Measurements from ENCODE around the gene NCAM2.

The NCAM2 gene

GRCh38 chr21:21291883-21292569 lies 293.8 kb downstream of the NCAM2 start:
- no peaks in the 10 kb centered on the region for H3K79me2 ChIP-seq (ENCODE audit: control insufficient read depth, insufficient read depth, low read length, unreplicated experiment)
- H3K4me3 ChIP-seq (ENCODE audit: low read depth, low read length): no peak overlapping the region
- H3K36me3 ChIP-seq (ENCODE audit: insufficient read depth, low read length): no peaks in the 10 kb centered on the region
- no peaks in the 10 kb centered on the region for H3K4me1 ChIP-seq (ENCODE audit: control insufficient read depth, insufficient read depth, low read length, unreplicated experiment)
- no peaks in the 10 kb centered on the region for H3K27me3 ChIP-seq (ENCODE audit: insufficient read depth, low read length)
- no peak overlapping the region for H2AFZ ChIP-seq (ENCODE audit: low read length, unreplicated experiment)
- no peak overlapping the region for H3K27ac ChIP-seq (ENCODE audit: low read depth, low read length)

- H3K27me3 ChIP-seq (ENCODE audit: insufficient read depth, low read length): no peaks in the 10 kb centered on the region
- H3K79me2 ChIP-seq (ENCODE audit: control insufficient read depth, insufficient read depth, low read length, unreplicated experiment): no peaks in the 10 kb centered on the region
- H3K27ac ChIP-seq (ENCODE audit: low read depth, low read length): no peak overlapping the region
- H2AFZ ChIP-seq (ENCODE audit: low read length, unreplicated experiment): no peak overlapping the region
- H3K4me3 ChIP-seq (ENCODE audit: low read depth, low read length): no peak overlapping the region
- H3K36me3 ChIP-seq (ENCODE audit: insufficient read depth, low read length): no peaks in the 10 kb centered on the region
- H3K4me1 ChIP-seq (ENCODE audit: control insufficient read depth, insufficient read depth, low read length, unreplicated experiment): no peaks in the 10 kb centered on the region
These were observed 297.1 kb downstream of the NCAM2 start for GRCh38 chr21:21295303-21295702.

GRCh38 chr21:21297211-21297610 lies 299.0 kb downstream of the NCAM2 start:
- Histone ChIP-seq H3K4me1 (ENCODE audit: control insufficient read depth, insufficient read depth, low read length, unreplicated experiment) (no peaks in the 10 kb centered on the region), H3K27ac (ENCODE audit: low read depth, low read length) (no peak overlapping the region), H3K4me3 (ENCODE audit: low read depth, low read length) (no peak overlapping the region)

GRCh38 chr21:21301013-21301412 lies 302.8 kb downstream of the NCAM2 start:
- Histone ChIP-seq H3K36me3 (ENCODE audit: insufficient read depth, low read length) (no peaks in the 10 kb centered on the region), H3K4me1 (ENCODE audit: control insufficient read depth, insufficient read depth, low read length, unreplicated experiment) (no peaks in the 10 kb centered on the region), H3K79me2 (ENCODE audit: control insufficient read depth, insufficient read depth, low read length, unreplicated experiment) (no peaks in the 10 kb centered on the region), H2AFZ (ENCODE audit: low read length, unreplicated experiment) (no peak overlapping the region), H3K4me3 (ENCODE audit: low read depth, low read length) (no peak overlapping the region), H3K27me3 (ENCODE audit: insufficient read depth, low read length) (no peaks in the 10 kb centered on the region), H3K27ac (ENCODE audit: low read depth, low read length) (no peak overlapping the region)

More at GRCh38 chr21:21297211-21297610, 299.0 kb downstream of the NCAM2 start:
- Histone ChIP-seq H3K36me3 (ENCODE audit: insufficient read depth, low read length) (no peaks in the 10 kb centered on the region), H3K27me3 (ENCODE audit: insufficient read depth, low read length) (no peaks in the 10 kb centered on the region), H3K79me2 (ENCODE audit: control insufficient read depth, insufficient read depth, low read length, unreplicated experiment) (no peaks in the 10 kb centered on the region), H2AFZ (ENCODE audit: low read length, unreplicated experiment) (no peak overlapping the region)

- Histone ChIP-seq H3K27me3 (ENCODE audit: insufficient read depth, low read length) (no peaks in the 10 kb centered on the region), H3K4me3 (ENCODE audit: low read depth, low read length) (no peak overlapping the region), H2AFZ (ENCODE audit: low read length, unreplicated experiment) (no peak overlapping the region), H3K27ac (ENCODE audit: low read depth, low read length) (no peak overlapping the region), H3K79me2 (ENCODE audit: control insufficient read depth, insufficient read depth, low read length, unreplicated experiment) (no peaks in the 10 kb centered on the region), H3K36me3 (ENCODE audit: insufficient read depth, low read length) (no peaks in the 10 kb centered on the region), H3K4me1 (ENCODE audit: control insufficient read depth, insufficient read depth, low read length, unreplicated experiment) (no peaks in the 10 kb centered on the region)
These were observed 311.3 kb downstream of the NCAM2 start for GRCh38 chr21:21309510-21309909.

GRCh38 chr21:21324297-21324696 lies 326.1 kb downstream of the NCAM2 start:
- Histone ChIP-seq H3K27ac (ENCODE audit: low read depth, low read length) (no peak overlapping the region), H2AFZ (ENCODE audit: low read length, unreplicated experiment) (no peak overlapping the region), H3K79me2 (ENCODE audit: control insufficient read depth, insufficient read depth, low read length, unreplicated experiment) (no peaks in the 10 kb centered on the region), H3K4me3 (ENCODE audit: low read depth, low read length) (no peak overlapping the region), H3K4me1 (ENCODE audit: control insufficient read depth, insufficient read depth, low read length, unreplicated experiment) (no peaks in the 10 kb centered on the region), H3K36me3 (ENCODE audit: insufficient read depth, low read length) (no peaks in the 10 kb centered on the region), H3K27me3 (ENCODE audit: insufficient read depth, low read length) (no peaks in the 10 kb centered on the region)

GRCh38 chr21:21332492-21332891 lies 334.3 kb downstream of the NCAM2 start:
- no peak overlapping the region for H2AFZ ChIP-seq (ENCODE audit: low read length, unreplicated experiment)
- no peaks in the 10 kb centered on the region for H3K36me3 ChIP-seq (ENCODE audit: insufficient read depth, low read length)
- H3K4me1 ChIP-seq (ENCODE audit: control insufficient read depth, insufficient read depth, low read length, unreplicated experiment): no peaks in the 10 kb centered on the region
- H3K27ac ChIP-seq (ENCODE audit: low read depth, low read length): no peak overlapping the region
- no peaks in the 10 kb centered on the region for H3K27me3 ChIP-seq (ENCODE audit: insufficient read depth, low read length)
- no peaks in the 10 kb centered on the region for H3K79me2 ChIP-seq (ENCODE audit: control insufficient read depth, insufficient read depth, low read length, unreplicated experiment)
- H3K4me3 ChIP-seq (ENCODE audit: low read depth, low read length): no peak overlapping the region

- no peaks in the 10 kb centered on the region for H3K36me3 ChIP-seq (ENCODE audit: insufficient read depth, low read length)
These were observed 342.8 kb downstream of the NCAM2 start for GRCh38 chr21:21341041-21341440.

GRCh38 chr21:21345296-21345695 lies 347.1 kb downstream of the NCAM2 start:
- Histone ChIP-seq H2AFZ (ENCODE audit: low read length, unreplicated experiment) (no peak overlapping the region), H3K4me1 (ENCODE audit: control insufficient read depth, insufficient read depth, low read length, unreplicated experiment) (no peaks in the 10 kb centered on the region), H3K36me3 (ENCODE audit: insufficient read depth, low read length) (no peaks in the 10 kb centered on the region), H3K27ac (ENCODE audit: low read depth, low read length) (no peak overlapping the region), H3K4me3 (ENCODE audit: low read depth, low read length) (no peak overlapping the region), H3K27me3 (ENCODE audit: insufficient read depth, low read length) (no peaks in the 10 kb centered on the region), H3K79me2 (ENCODE audit: control insufficient read depth, insufficient read depth, low read length, unreplicated experiment) (no peaks in the 10 kb centered on the region)

More at GRCh38 chr21:21341041-21341440, 342.8 kb downstream of the NCAM2 start:
- Histone ChIP-seq H3K79me2 (ENCODE audit: control insufficient read depth, insufficient read depth, low read length, unreplicated experiment) (no peaks in the 10 kb centered on the region), H3K4me3 (ENCODE audit: low read depth, low read length) (no peak overlapping the region), H3K27ac (ENCODE audit: low read depth, low read length) (no peak overlapping the region), H2AFZ (ENCODE audit: low read length, unreplicated experiment) (no peak overlapping the region), H3K4me1 (ENCODE audit: control insufficient read depth, insufficient read depth, low read length, unreplicated experiment) (no peaks in the 10 kb centered on the region), H3K27me3 (ENCODE audit: insufficient read depth, low read length) (no peaks in the 10 kb centered on the region)

GRCh38 chr21:21345872-21346271 lies 347.7 kb downstream of the NCAM2 start:
- Histone ChIP-seq H3K36me3 (ENCODE audit: insufficient read depth, low read length) (no peaks in the 10 kb centered on the region), H2AFZ (ENCODE audit: low read length, unreplicated experiment) (no peak overlapping the region), H3K27me3 (ENCODE audit: insufficient read depth, low read length) (no peaks in the 10 kb centered on the region), H3K79me2 (ENCODE audit: control insufficient read depth, insufficient read depth, low read length, unreplicated experiment) (no peaks in the 10 kb centered on the region), H3K4me3 (ENCODE audit: low read depth, low read length) (no peak overlapping the region), H3K4me1 (ENCODE audit: control insufficient read depth, insufficient read depth, low read length, unreplicated experiment) (no peaks in the 10 kb centered on the region), H3K27ac (ENCODE audit: low read depth, low read length) (no peak overlapping the region)

GRCh38 chr21:21366277-21366676 lies 368.1 kb downstream of the NCAM2 start:
- no peak overlapping the region for H2AFZ ChIP-seq (ENCODE audit: low read length, unreplicated experiment)
- H3K27ac ChIP-seq (ENCODE audit: low read depth, low read length): no peak overlapping the region
- H3K36me3 ChIP-seq (ENCODE audit: insufficient read depth, low read length): no peaks in the 10 kb centered on the region
- no peaks in the 10 kb centered on the region for H3K79me2 ChIP-seq (ENCODE audit: control insufficient read depth, insufficient read depth, low read length, unreplicated experiment)
- no peak overlapping the region for H3K4me3 ChIP-seq (ENCODE audit: low read depth, low read length)
- H3K4me1 ChIP-seq (ENCODE audit: control insufficient read depth, insufficient read depth, low read length, unreplicated experiment): no peaks in the 10 kb centered on the region
- no peaks in the 10 kb centered on the region for H3K27me3 ChIP-seq (ENCODE audit: insufficient read depth, low read length)
